Measurements from ENCODE around the gene DAZL.

GRCh38 chr3:16587047-16587680 is 18.1 kb downstream of the DAZL start:
- TF ChIP-seq, protein P1, sequence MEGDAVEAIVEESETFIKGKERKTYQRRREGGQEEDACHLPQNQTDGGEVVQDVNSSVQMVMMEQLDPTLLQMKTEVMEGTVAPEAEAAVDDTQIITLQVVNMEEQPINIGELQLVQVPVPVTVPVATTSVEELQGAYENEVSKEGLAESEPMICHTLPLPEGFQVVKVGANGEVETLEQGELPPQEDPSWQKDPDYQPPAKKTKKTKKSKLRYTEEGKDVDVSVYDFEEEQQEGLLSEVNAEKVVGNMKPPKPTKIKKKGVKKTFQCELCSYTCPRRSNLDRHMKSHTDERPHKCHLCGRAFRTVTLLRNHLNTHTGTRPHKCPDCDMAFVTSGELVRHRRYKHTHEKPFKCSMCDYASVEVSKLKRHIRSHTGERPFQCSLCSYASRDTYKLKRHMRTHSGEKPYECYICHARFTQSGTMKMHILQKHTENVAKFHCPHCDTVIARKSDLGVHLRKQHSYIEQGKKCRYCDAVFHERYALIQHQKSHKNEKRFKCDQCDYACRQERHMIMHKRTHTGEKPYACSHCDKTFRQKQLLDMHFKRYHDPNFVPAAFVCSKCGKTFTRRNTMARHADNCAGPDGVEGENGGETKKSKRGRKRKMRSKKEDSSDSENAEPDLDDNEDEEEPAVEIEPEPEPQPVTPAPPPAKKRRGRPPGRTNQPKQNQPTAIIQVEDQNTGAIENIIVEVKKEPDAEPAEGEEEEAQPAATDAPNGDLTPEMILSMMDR (IDR thresholded peaks at IDR 0.05; ENCODE audit: low read depth, low read length, poor library complexity, severe bottlenecking), result peak; percentile 29
- TF ChIP-seq EZH2phosphoT487 (IDR thresholded peaks at IDR 0.05; ENCODE audit: borderline replicate concordance, low read length), result no peak
